OCI-LY7 (cell line): Measurements from ENCODE around the gene SYNJ2. TPM values are rescaled to one million over a fixed set of nuclear protein-coding genes. Genes with fewer than 3 reads are reported as not detected.

ENCODE experiments used
- BruUV-seq: library from RNA; stranded (reverse); fragments of 400-500 nt; replicated peaks from 2 replicates; lab custom pipeline; 2021; lab: Mats Ljungman, UMichigan
- CTCF ChIA-PET: fragments of 300-600 bp; sonication (Branson Sonifier 250); formaldehyde crosslinking; loops from one replicate; lab custom pipeline; 2022; ENCODE audit warnings: antibody characterized with exemption; ENCODE audit not compliant: unreplicated experiment; lab: Charles Lee
- POLR2A ChIA-PET: fragments of 300-600 bp; sonication (Branson Sonifier 250); formaldehyde crosslinking; loops from one replicate; lab custom pipeline; 2022; ENCODE audit warnings: antibody characterized with exemption; lab: Charles Lee
- DNase-seq: peaks from one replicate; pipeline ENCODE4 v3.0.0-alpha.2; 2015; ENCODE audit warnings: low spot score
- H2AFZ ChIP-seq: fragments of 200-600 bp; sonication (generic), shearing (Covaris generic); 2 replicates; pipeline ENCODE4 v1.6.1; 2014; ENCODE audit warnings: mild to moderate bottlenecking, antibody characterized with exemption, low read length, moderate library complexity
- H3K27ac ChIP-seq: fragments of 200-600 bp; sonication (generic); 2 replicates; pipeline ENCODE4 v1.5.1; 2014; ENCODE audit warnings: mixed run types, low read depth, mild to moderate bottlenecking, moderate library complexity, low read length, inconsistent platforms; ENCODE audit not compliant: poor library complexity, severe bottlenecking
- H3K36me3 ChIP-seq: fragments of 200-600 bp; sonication (generic); 2 replicates; pipeline ENCODE4 v1.6.1; 2014; ENCODE audit warnings: mild to moderate bottlenecking, antibody characterized with exemption, low read length, moderate library complexity, mixed read lengths; ENCODE audit not compliant: insufficient read depth
- H3K4me1 ChIP-seq: fragments of 200-600 bp; sonication (generic); 2 replicates; pipeline ENCODE4 v1.5.1; 2014; ENCODE audit warnings: mild to moderate bottlenecking, low read length; ENCODE audit not compliant: insufficient read depth, poor library complexity, severe bottlenecking
- H3K4me2 ChIP-seq: fragments of 200-600 bp; sonication (generic); 2 replicates; pipeline ENCODE4 v1.6.1; 2014; ENCODE audit warnings: mild to moderate bottlenecking, low read length
- H3K4me3 ChIP-seq: fragments of 200-600 bp; sonication (generic); 2 replicates; pipeline ENCODE4 v1.5.1; 2014; ENCODE audit warnings: mild to moderate bottlenecking, low read depth, low read length; ENCODE audit not compliant: poor library complexity, severe bottlenecking
- H3K79me2 ChIP-seq: fragments of 200-600 bp; sonication (generic); 2 replicates; pipeline ENCODE4 v1.6.1; 2016; ENCODE audit warnings: low read depth, mild to moderate bottlenecking, low read length, moderate library complexity, mixed read lengths; ENCODE audit not compliant: insufficient read depth
- H3K9me2 ChIP-seq: fragments of 200-600 bp; sonication (generic); 2 replicates; pipeline ENCODE4 v1.6.1; 2016; ENCODE audit warnings: mild to moderate bottlenecking, low read length, mixed read lengths; ENCODE audit not compliant: insufficient read depth
- H3K9me3 ChIP-seq: fragments of 200-600 bp; sonication (generic); 2 replicates; pipeline ENCODE4 v1.6.1; 2014; ENCODE audit warnings: mild to moderate bottlenecking, mixed run types, low read length, mixed read lengths
- H4K20me1 ChIP-seq: fragments of 200-600 bp; sonication (generic); 2 replicates; pipeline ENCODE4 v1.6.1; 2014; ENCODE audit warnings: mild to moderate bottlenecking, antibody characterized with exemption, low read length, moderate library complexity, mixed read lengths; ENCODE audit not compliant: insufficient read depth
- CTCF ChIP-seq: fragments of 200-600 bp; sonication (generic); conservative IDR thresholded peaks from 2 replicates; pipeline ENCODE4 v1.5.1; 2014; ENCODE audit warnings: mild to moderate bottlenecking, antibody characterized with exemption, low read length, moderate library complexity, mixed read lengths
- EZH2phosphoT487 ChIP-seq: fragments of 200-600 bp; sonication (generic); IDR thresholded peaks from 2 replicates; pipeline ENCODE4 v1.6.1; 2018; ENCODE audit warnings: low read depth, borderline replicate concordance, mild to moderate bottlenecking, mixed run types, antibody characterized with exemption, low read length, moderate library complexity, mixed read lengths
- intact Hi-C: fragments of 100-400 bp; cut with micrococcal nuclease; formaldehyde crosslinking; loops from one replicate; pipeline ENCODE4 v1.10.0; 2022; ENCODE audit not compliant: unreplicated experiment
- total RNA-seq, 2 experiments: library from RNA; depleted of rRNA in 1 of 2; stranded (reverse); fragments of >200 nt in 1 of 2; shearing (Covaris generic) in 1 of 2; gene quantifications; 2 replicates each; pipeline ENCODE4 v1.2.3, GENCODE V29; 2014 to 2022

Gene SYNJ2
- total RNA-seq, 2 experiments from 2014 or later: 0.21 TPM; not detected in 1

GRCh38 chr6:157996201-157996712 lies 14.6 kb downstream of the SYNJ2 start:
- Histone ChIP-seq H3K4me2 (no peak overlapping the region), H3K9me2 (no peaks in the 10 kb centered on the region), H3K27ac (no peak overlapping the region), H3K9me3 (no peaks in the 10 kb centered on the region), H3K36me3 (no peaks in the 10 kb centered on the region), H3K4me3 (no peak overlapping the region), H4K20me1 (no peaks in the 10 kb centered on the region), H3K79me2 (no peaks in the 10 kb centered on the region), H2AFZ (no peak overlapping the region), H3K4me1 (no peaks in the 10 kb centered on the region)
- ChIA-PET CTCF (no interaction called here), POLR2A (interaction anchor here (0.5 kb wide), 1 partner anchor 828 kb away, joined by 3 read pairs; no protein-coding TSS in a partner anchor)
- DNase-seq: no peak
- intact Hi-C loops: no loop called here
- no TSS peak for BruUV-seq
- TF ChIP-seq EZH2phosphoT487: no peak
- no peak for TF ChIP-seq CTCF

GRCh38 chr6:157996918-157997702 lies 15.4 kb downstream of the SYNJ2 start:
- no peaks in the 10 kb centered on the region for H3K79me2 ChIP-seq
- H3K4me3 ChIP-seq: no peak overlapping the region
- CTCF ChIA-PET: no interaction called here
- no peak overlapping the region for H2AFZ ChIP-seq
- POLR2A ChIA-PET: interaction anchor here (0.5 kb wide), 1 partner anchor 827 kb away, joined by 3 read pairs; no protein-coding TSS in a partner anchor
- H3K4me2 ChIP-seq: no peak overlapping the region
- intact Hi-C loops: no loop called here
- DNase-seq: no peak
- no peak for TF ChIP-seq CTCF
- H3K9me2 ChIP-seq: no peaks in the 10 kb centered on the region
- no peaks in the 10 kb centered on the region for H3K36me3 ChIP-seq
- no peaks in the 10 kb centered on the region for H3K4me1 ChIP-seq
- no peaks in the 10 kb centered on the region for H4K20me1 ChIP-seq
- H3K9me3 ChIP-seq: no peaks in the 10 kb centered on the region
- BruUV-seq: no TSS peak
- H3K27ac ChIP-seq: no peak overlapping the region
